GM12878 (cell line): Measurements from ENCODE around the gene TNRC18. TPM values are rescaled to one million over a fixed set of nuclear protein-coding genes. Genes with fewer than 3 reads are reported as not detected.

Experiments
- ATAC-seq: fragments of 200-7000 bp; cut with Tn5 transposase; 3 replicates; pipeline ENCODE4 v1.9.1; 2020; ENCODE audit warnings: mild to moderate bottlenecking, moderate library complexity
- BruUV-seq: library from RNA; stranded (reverse); fragments of 400-500 nt; replicated peaks from 2 replicates; lab custom pipeline; 2021; lab: Mats Ljungman, UMichigan
- CTCF ChIA-PET: fragments of 300-600 bp; sonication (Branson Sonifier 250); formaldehyde crosslinking; extraction: SDS; loops from one replicate; lab custom pipeline; 2021; ENCODE audit warnings: inconsistent platforms; lab: Yijun Ruan, JAX
- POLR2A ChIA-PET: fragments of 350-600 bp; formaldehyde crosslinking; extraction: SDS; loops from one replicate; lab custom pipeline; 2021; ENCODE audit warnings: inconsistent platforms; lab: Charles Lee
- RAD21 ChIA-PET: fragments of 300-600 bp; sonication (Branson Sonifier 250); formaldehyde crosslinking; loops from one replicate; lab custom pipeline; 2023; ENCODE audit warnings: antibody characterized with exemption; ENCODE audit not compliant: unreplicated experiment; lab: Charles Lee
- SMC1A ChIA-PET: fragments of 300-600 bp; sonication (Branson Sonifier 250); formaldehyde crosslinking; loops from one replicate; lab custom pipeline; 2023; ENCODE audit not compliant: unreplicated experiment, uncharacterized antibody; lab: Charles Lee
- DNase-seq: peaks from one replicate; pipeline ENCODE4 v3.0.0-alpha.2; 2011; ENCODE audit warnings: low read depth, low spot score
- FAIRE-seq: peaks from 3 replicates; lab custom pipeline; 2011; peaks lifted over from hg19 to GRCh38; lab: Jason Lieb, UNC
- H2AFZ ChIP-seq: 2 replicates; pipeline ENCODE4 v1.6.0; 2011; ENCODE audit warnings: low read depth, low read length, control low read depth; ENCODE audit not compliant: control insufficient read depth
- H3K27ac ChIP-seq: 2 replicates; pipeline ENCODE4 v1.5.1; 2011; ENCODE audit warnings: control low read depth; ENCODE audit not compliant: control insufficient read depth, insufficient read depth
- H3K27me3 ChIP-seq, 2 experiments: replicated peaks in 1 of 2; 2 replicates each; pipeline versions ENCODE4 v1.6.0 to v1.6.1; 2011; ENCODE audit warnings: low read length in 1 of 2; ENCODE audit not compliant: control insufficient read depth in 2 of 2, insufficient read depth in 2 of 2
- H3K36me3 ChIP-seq, 2 experiments: 2 replicates each; pipeline ENCODE4 v1.5.1; 2011; ENCODE audit warnings: low read length in 1 of 2; ENCODE audit not compliant: control insufficient read depth in 2 of 2, insufficient read depth in 2 of 2
- H3K4me1 ChIP-seq: 2 replicates; pipeline ENCODE4 v1.6.1; 2011; ENCODE audit warnings: mild to moderate bottlenecking, low read length, moderate library complexity, mixed read lengths; ENCODE audit not compliant: control insufficient read depth, insufficient read depth
- H3K4me2 ChIP-seq: 2 replicates; pipeline ENCODE4 v1.6.0; 2011; ENCODE audit warnings: control low read depth; ENCODE audit not compliant: control insufficient read depth, insufficient read depth
- H3K4me3 ChIP-seq: fragments of 200-600 bp; sonication (generic); 2 replicates; pipeline ENCODE4 v1.5.1; 2016
- H3K79me2 ChIP-seq: 2 replicates; pipeline ENCODE4 v1.6.0; 2011; ENCODE audit warnings: low read length; ENCODE audit not compliant: control insufficient read depth, insufficient read depth
- H3K9ac ChIP-seq: 2 replicates; pipeline ENCODE4 v1.8.0; 2011; ENCODE audit warnings: low read length, control low read depth, mixed read lengths; ENCODE audit not compliant: control insufficient read depth, insufficient read depth
- H3K9me3 ChIP-seq: replicated peaks from 3 replicates; pipeline ENCODE4 v1.5.1; 2011; ENCODE audit warnings: mild to moderate bottlenecking, low read length; ENCODE audit not compliant: control insufficient read depth, insufficient read depth
- H4K20me1 ChIP-seq: 2 replicates; pipeline ENCODE4 v1.6.0; 2011; ENCODE audit not compliant: control insufficient read depth, insufficient read depth
- BCL11A ChIP-seq: IDR thresholded peaks from 2 replicates; pipeline ENCODE4 v1.6.1; 2011; ENCODE audit warnings: low read depth, low read length
- BRCA1 ChIP-seq: IDR thresholded peaks from 2 replicates; pipeline ENCODE4 v1.6.1; 2011; ENCODE audit warnings: low read depth, low read length, improper control_type of control experiment
- CHD1 ChIP-seq: IDR thresholded peaks from 2 replicates; pipeline ENCODE4 v1.6.1; 2012; ENCODE audit warnings: low read depth, low read length, improper control_type of control experiment
- CREM ChIP-seq: IDR thresholded peaks from 2 replicates; pipeline ENCODE4 v1.6.1; 2014; ENCODE audit warnings: antibody characterized with exemption, low read depth
- KLF5 ChIP-seq: fragments of 450-650 bp; IDR thresholded peaks from 2 replicates; pipeline ENCODE4 v1.6.1; 2014; ENCODE audit warnings: mild to moderate bottlenecking; ENCODE audit not compliant: partially characterized antibody
- MYC ChIP-seq: IDR thresholded peaks from 2 replicates; pipeline ENCODE4 v1.6.1; 2011; ENCODE audit warnings: mild to moderate bottlenecking, low read length, moderate library complexity, inconsistent platforms; ENCODE audit not compliant: insufficient read depth, insufficient replicate concordance, insufficient read length, severe bottlenecking
- POLR2AphosphoS5 ChIP-seq: IDR thresholded peaks from 2 replicates; pipeline ENCODE4 v1.6.1; 2011; ENCODE audit warnings: mild to moderate bottlenecking, low read length, inconsistent platforms
- YY1 ChIP-seq: IDR thresholded peaks from 2 replicates; pipeline ENCODE4 v1.6.1; 2011; ENCODE audit warnings: low read depth, mild to moderate bottlenecking, low read length
- ZNF217 ChIP-seq: fragments of 450-650 bp; IDR thresholded peaks from 2 replicates; pipeline ENCODE4 v1.6.1; 2017; ENCODE audit warnings: antibody characterized with exemption, mild to moderate bottlenecking
- WGBS: methylation state at CpG from one replicate; pipeline ENCODE4 v1.1.6; 2016; ENCODE audit warnings: low lambda C conversion rate; ENCODE audit not compliant: insufficient replicate concordance, insufficient coverage; ENCODE audit errors: missing lambda C conversion rate; 5-methylcytosine and 5-hydroxymethylcytosine counted together
- in situ Hi-C: fragments of 300-500 bp; cut with MboI; formaldehyde crosslinking; loops from 9 replicates; pipeline ENCODE4 v1.14.3; 2018; ENCODE audit warnings: mixed read lengths
- intact Hi-C: fragments of 100-400 bp; cut with micrococcal nuclease; formaldehyde crosslinking; loops from one replicate; pipeline ENCODE4 v1.14.2; 2022; ENCODE audit not compliant: unreplicated experiment
- polyA plus RNA-seq, 11 experiments: library from polyadenylated mRNA; depleted of rRNA in 4 of 11; unstranded in 6 of 11; stranded (reverse) in 5 of 11; fragments of >200 nt; fragmentation: Nextera tagmentation in 4 of 11; fragmentation: Illumina TruSeq in 1 of 11; extraction: Ambion mirVana in 4 of 11; extraction: Trizol in 1 of 11; gene quantifications; 1 replicate in 1 of 11; 2 replicates in 10 of 11; pipeline versions ENCODE4 v1.2.1 to v1.2.3, GENCODE V29; 2011 to 2016; ENCODE audit warnings: inconsistent platforms in 2 of 11, missing spikeins in 2 of 11, low read depth in 1 of 11
- total RNA-seq, 4 experiments: library from RNA; depleted of rRNA in 3 of 4; stranded (reverse); fragments of >200 nt in 3 of 4; fragmentation: Illumina TruSeq in 1 of 4; extraction: Trizol in 1 of 4; gene quantifications; 2 replicates each; pipeline versions ENCODE4 v1.2.1 to v1.2.3, GENCODE V29; 2013 to 2021
- TF ChIP-seq, protein P1 (sequence below): IDR thresholded peaks from 2 replicates; pipeline ENCODE4 v1.6.1; 2011; ENCODE audit warnings: borderline replicate concordance, low read depth, mild to moderate bottlenecking, moderate library complexity, mixed read lengths, low read length; ENCODE audit not compliant: insufficient read depth; ENCODE audit errors: extremely low read length
- TF ChIP-seq, protein P2 (sequence below): fragments of 450-650 bp; IDR thresholded peaks from 2 replicates; pipeline ENCODE4 v1.6.1; 2016; ENCODE audit warnings: mild to moderate bottlenecking
- TF ChIP-seq, protein P3 (sequence below): IDR thresholded peaks from 2 replicates; pipeline ENCODE4 v1.6.1; 2012; ENCODE audit warnings: low read depth, low read length, improper control_type of control experiment

TNRC18 gene
- total and polyA plus RNA-seq, 10 of the 15 experiments (the other 5 are each of a cell fraction or from before 2014, with no cell fraction given), result 0.02 to 31.7 (median 5.4) TPM

DNA sequence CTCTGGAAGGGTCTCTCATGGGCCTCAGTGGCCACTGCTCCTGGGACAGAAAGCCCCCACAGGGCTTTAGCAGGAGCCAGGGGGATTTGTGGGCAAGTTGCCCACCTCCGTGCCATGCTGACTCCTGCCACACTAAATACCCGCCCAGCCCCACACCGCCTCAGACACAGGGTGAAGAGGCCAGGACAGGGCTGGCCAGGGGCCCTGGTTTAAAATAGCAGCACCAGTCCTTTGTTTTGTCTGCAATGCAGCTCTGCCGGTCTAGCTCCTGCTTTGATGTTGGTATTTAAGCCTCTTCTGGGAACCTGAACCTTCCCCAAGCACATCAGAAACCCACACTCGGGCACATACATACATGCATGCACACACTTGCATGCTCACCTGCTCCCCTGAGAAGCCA is 14.4 kb upstream of the TNRC18 start:
- Histone ChIP-seq H3K79me2 (no peaks in the 10 kb centered on the region), H3K36me3 (no peaks in the 10 kb centered on the region), H3K27ac (no peak overlapping the region), H2AFZ (no peak overlapping the region), H3K4me2 (no peak overlapping the region), H3K4me1 (peaks cover 10% of the 10 kb centered on the region), H3K9me3 (peaks cover 2% of the 10 kb centered on the region; the same call in 1 of the 3 replicates), H3K27me3 (peaks cover 0 to 1% of the 10 kb centered on the region in 2 experiments; a peak in 2 of 4 replicates), H4K20me1 (no peaks in the 10 kb centered on the region), H3K4me3 (no peak overlapping the region), H3K9ac (no peak overlapping the region)
- ChIA-PET RAD21 (interaction anchor here (4.3 kb wide), 1 partner anchor 41 kb away, joined by 23 read pairs; no protein-coding TSS in a partner anchor), SMC1A (interaction anchor here (1.4 to 2.1 kb wide), 3 partner anchors 9 to 120 kb away, joined by 4 to 7 read pairs (median 6); no protein-coding TSS in a partner anchor), CTCF (interaction anchor here (1.2 to 2.6 kb wide), 2 partner anchors 18 to 198 kb away, joined by 3 to 9 read pairs; no protein-coding TSS in a partner anchor), POLR2A (interaction anchor here (1.1 kb wide), 1 partner anchor 8 kb away, joined by 3 read pairs; no protein-coding TSS in a partner anchor)
- no TSS peak for BruUV-seq
- 70% methylated on average over 5 of the region's 5 CpGs for WGBS
- DNase-seq (no peak), FAIRE-seq (no peak), ATAC-seq (no peak)
- TF ChIP-seq, protein P1, sequence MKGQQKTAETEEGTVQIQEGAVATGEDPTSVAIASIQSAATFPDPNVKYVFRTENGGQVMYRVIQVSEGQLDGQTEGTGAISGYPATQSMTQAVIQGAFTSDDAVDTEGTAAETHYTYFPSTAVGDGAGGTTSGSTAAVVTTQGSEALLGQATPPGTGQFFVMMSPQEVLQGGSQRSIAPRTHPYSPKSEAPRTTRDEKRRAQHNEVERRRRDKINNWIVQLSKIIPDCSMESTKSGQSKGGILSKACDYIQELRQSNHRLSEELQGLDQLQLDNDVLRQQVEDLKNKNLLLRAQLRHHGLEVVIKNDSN, result no peak
- TF ChIP-seq CHD1, result no peak
- TF ChIP-seq, protein P2, sequence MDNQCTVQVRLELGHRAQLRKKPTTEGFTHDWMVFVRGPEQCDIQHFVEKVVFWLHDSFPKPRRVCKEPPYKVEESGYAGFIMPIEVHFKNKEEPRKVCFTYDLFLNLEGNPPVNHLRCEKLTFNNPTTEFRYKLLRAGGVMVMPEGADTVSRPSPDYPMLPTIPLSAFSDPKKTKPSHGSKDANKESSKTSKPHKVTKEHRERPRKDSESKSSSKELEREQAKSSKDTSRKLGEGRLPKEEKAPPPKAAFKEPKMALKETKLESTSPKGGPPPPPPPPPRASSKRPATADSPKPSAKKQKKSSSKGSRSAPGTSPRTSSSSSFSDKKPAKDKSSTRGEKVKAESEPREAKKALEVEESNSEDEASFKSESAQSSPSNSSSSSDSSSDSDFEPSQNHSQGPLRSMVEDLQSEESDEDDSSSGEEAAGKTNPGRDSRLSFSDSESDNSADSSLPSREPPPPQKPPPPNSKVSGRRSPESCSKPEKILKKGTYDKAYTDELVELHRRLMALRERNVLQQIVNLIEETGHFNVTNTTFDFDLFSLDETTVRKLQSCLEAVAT, result no peak
- no peak for TF ChIP-seq BRCA1
- TF ChIP-seq ZNF217, result no peak
- TF ChIP-seq MYC, result no peak
- no peak for TF ChIP-seq POLR2AphosphoS5
- TF ChIP-seq, protein P3, sequence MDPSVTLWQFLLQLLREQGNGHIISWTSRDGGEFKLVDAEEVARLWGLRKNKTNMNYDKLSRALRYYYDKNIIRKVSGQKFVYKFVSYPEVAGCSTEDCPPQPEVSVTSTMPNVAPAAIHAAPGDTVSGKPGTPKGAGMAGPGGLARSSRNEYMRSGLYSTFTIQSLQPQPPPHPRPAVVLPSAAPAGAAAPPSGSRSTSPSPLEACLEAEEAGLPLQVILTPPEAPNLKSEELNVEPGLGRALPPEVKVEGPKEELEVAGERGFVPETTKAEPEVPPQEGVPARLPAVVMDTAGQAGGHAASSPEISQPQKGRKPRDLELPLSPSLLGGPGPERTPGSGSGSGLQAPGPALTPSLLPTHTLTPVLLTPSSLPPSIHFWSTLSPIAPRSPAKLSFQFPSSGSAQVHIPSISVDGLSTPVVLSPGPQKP, result no peak
- no peak for TF ChIP-seq BCL11A
- TF ChIP-seq KLF5, result no peak
- TF ChIP-seq YY1, result no peak
- no peak for TF ChIP-seq CREM
- intact Hi-C loops, result no loop called here
- in situ Hi-C loops, result no loop called here
